Muscle of back (tissue), 11 donors: ENCODE measurements around the gene DDR2. TPM values are rescaled to one million over a fixed set of nuclear protein-coding genes. Genes with fewer than 3 reads are reported as not detected.
"Not testable (repeated sequence)": the region's sequence is repeated elsewhere in the genome, so short reads cannot be mapped to it uniquely, and the experiment has no call there.

ENCODE experiments used
- DNase-seq, 3 donors: peaks; one replicate each; pipeline versions ENCODE4 v3.0.0 to v3.0.0-alpha.2; 2013
- polyA plus RNA-seq, 10 donors: library from polyadenylated mRNA; unstranded; fragments of 120-200 nt; gene quantifications; one replicate each; pipeline ENCODE4 v1.2.1, GENCODE V29; 2013; ENCODE audit not compliant: insufficient read length in 10 of 10

The DDR2 gene
- polyA plus RNA-seq, 10 donors = 44.9 to 60.7 (median 52.3) TPM

- no peak for DNase-seq
These were observed 88.7 kb downstream of the DDR2 start for GRCh38 chr1:162720996-162721395.

GRCh38 chr1:162721471-162721870, 89.2 kb downstream of the DDR2 start:
- DNase-seq = no peak

GRCh38 chr1:162722036-162722435, 89.8 kb downstream of the DDR2 start:
- DNase-seq = no peak

GRCh38 chr1:162724583-162725120, 92.4 kb downstream of the DDR2 start:
- DNase-seq = no peak

GRCh38 chr1:162725301-162725837, 93.1 kb downstream of the DDR2 start:
- DNase-seq = no peak

GRCh38 chr1:162726555-162726954, 94.3 kb downstream of the DDR2 start:
- no peak for DNase-seq

- DNase-seq = not testable (repeated sequence)
These were observed 95.2 kb downstream of the DDR2 start for GRCh38 chr1:162727493-162727892.

GRCh38 chr1:162728573-162728972, 96.3 kb downstream of the DDR2 start:
- DNase-seq = no peak

GRCh38 chr1:162729195-162729774, 97.0 kb downstream of the DDR2 start:
- DNase-seq = not testable (repeated sequence)

- no peak for DNase-seq
These were observed 99.8 kb downstream of the DDR2 start for GRCh38 chr1:162732094-162732493.

- peak; percentile 32 to 50 (median 42) for DNase-seq
These were observed 100.5 kb downstream of the DDR2 start for GRCh38 chr1:162732566-162733335.

GRCh38 chr1:162733336-162733590, 101.0 kb downstream of the DDR2 start:
- DNase-seq = no peak

GRCh38 chr1:162734047-162734446, 101.8 kb downstream of the DDR2 start:
- DNase-seq = no peak

GRCh38 chr1:162736184-162736583, 103.9 kb downstream of the DDR2 start:
- DNase-seq = no peak

GRCh38 chr1:162736633-162737067, 104.4 kb downstream of the DDR2 start:
- no peak for DNase-seq

GRCh38 chr1:162740755-162741154, 108.5 kb downstream of the DDR2 start:
- no peak for DNase-seq

- DNase-seq = no peak
These were observed 109.3 kb downstream of the DDR2 start for GRCh38 chr1:162741574-162741973.

- DNase-seq = not testable (repeated sequence)
These were observed 114.1 kb downstream of the DDR2 start for GRCh38 chr1:162746264-162746942.

- no peak for DNase-seq
These were observed 120.9 kb downstream of the DDR2 start for GRCh38 chr1:162753001-162753658.

- no peak for DNase-seq
These were observed 121.8 kb downstream of the DDR2 start for GRCh38 chr1:162753998-162754585.

- DNase-seq = no peak
These were observed 123.0 kb downstream of the DDR2 start for GRCh38 chr1:162755306-162755705.

- no peak for DNase-seq
These were observed 124.3 kb downstream of the DDR2 start for GRCh38 chr1:162756523-162756922.
